IPS-15b (cell line): Measurements from ENCODE around the gene KLF4.

Experiments used
- H3K27me3 ChIP-seq: one replicate; pipeline ENCODE4 v1.6.1; 2013; ENCODE audit warnings: low read length; ENCODE audit not compliant: control insufficient read depth, insufficient read depth
- H3K36me3 ChIP-seq: one replicate; pipeline ENCODE4 v1.6.1; 2013; ENCODE audit warnings: low read length; ENCODE audit not compliant: control insufficient read depth, insufficient read depth
- H3K4me1 ChIP-seq: one replicate; pipeline ENCODE4 v1.6.1; 2013; ENCODE audit warnings: mild to moderate bottlenecking, low read length; ENCODE audit not compliant: control insufficient read depth, insufficient read depth
- H3K4me3 ChIP-seq: one replicate; pipeline ENCODE4 v1.5.1; 2013; ENCODE audit warnings: low read depth, low read length
- H3K9ac ChIP-seq: one replicate; pipeline ENCODE4 v1.6.1; 2013; ENCODE audit warnings: low read depth, mild to moderate bottlenecking, low read length
- H3K9me3 ChIP-seq: one replicate; pipeline ENCODE4 v1.6.1; 2013; ENCODE audit warnings: mild to moderate bottlenecking, low read length; ENCODE audit not compliant: control insufficient read depth, insufficient read depth

KLF4 gene

GRCh38 chr9:107485458-107486043, 4.0 kb downstream of the KLF4 start:
- H3K9me3 ChIP-seq, result no peaks in the 10 kb centered on the region
- H3K36me3 ChIP-seq, result peaks cover 20% of the 10 kb centered on the region
- H3K4me3 ChIP-seq, result peak overlapping the region; percentile 38
- peaks cover 5% of the 10 kb centered on the region for H3K4me1 ChIP-seq
- H3K27me3 ChIP-seq, result peaks cover 40% of the 10 kb centered on the region
- no peak overlapping the region for H3K9ac ChIP-seq

GRCh38 chr9:107484117-107484723, 5.3 kb downstream of the KLF4 start:
- Histone ChIP-seq H3K4me1 (peaks cover 5% of the 10 kb centered on the region), H3K9ac (no peak overlapping the region), H3K27me3 (peaks cover 36% of the 10 kb centered on the region), H3K4me3 (no peak overlapping the region), H3K36me3 (peaks cover 20% of the 10 kb centered on the region), H3K9me3 (no peaks in the 10 kb centered on the region)

- Histone ChIP-seq H3K4me1 (peaks cover 5% of the 10 kb centered on the region), H3K36me3 (peaks cover 20% of the 10 kb centered on the region), H3K27me3 (peaks cover 30% of the 10 kb centered on the region), H3K4me3 (no peak overlapping the region), H3K9ac (no peak overlapping the region), H3K9me3 (no peaks in the 10 kb centered on the region)
Measured at GRCh38 chr9:107483666-107484065, 5.9 kb downstream of the KLF4 start.

- no peak overlapping the region for H3K4me3 ChIP-seq
- H3K9me3 ChIP-seq, result no peaks in the 10 kb centered on the region
- H3K27me3 ChIP-seq, result peaks cover 5% of the 10 kb centered on the region
- no peak overlapping the region for H3K9ac ChIP-seq
- H3K4me1 ChIP-seq, result peaks cover 3% of the 10 kb centered on the region
- peaks cover 5% of the 10 kb centered on the region for H3K36me3 ChIP-seq
Measured at GRCh38 chr9:107481035-107481434, 8.5 kb downstream of the KLF4 start.

GRCh38 chr9:107480386-107480789, 9.2 kb downstream of the KLF4 start:
- no peak overlapping the region for H3K4me3 ChIP-seq
- no peaks in the 10 kb centered on the region for H3K4me1 ChIP-seq
- H3K9me3 ChIP-seq, result no peaks in the 10 kb centered on the region
- peaks cover 1% of the 10 kb centered on the region for H3K36me3 ChIP-seq
- no peak overlapping the region for H3K9ac ChIP-seq
- H3K27me3 ChIP-seq, result no peaks in the 10 kb centered on the region

- H3K9ac ChIP-seq, result no peak overlapping the region
- no peaks in the 10 kb centered on the region for H3K4me1 ChIP-seq
- H3K4me3 ChIP-seq, result no peak overlapping the region
- H3K27me3 ChIP-seq, result no peaks in the 10 kb centered on the region
- H3K9me3 ChIP-seq, result no peaks in the 10 kb centered on the region
- H3K36me3 ChIP-seq, result no peaks in the 10 kb centered on the region
Measured at GRCh38 chr9:107478805-107479204, 10.8 kb downstream of the KLF4 start.

GRCh38 chr9:107474124-107474523, 15.4 kb downstream of the KLF4 start:
- Histone ChIP-seq H3K9ac (no peak overlapping the region), H3K9me3 (no peaks in the 10 kb centered on the region), H3K4me3 (no peak overlapping the region), H3K36me3 (no peaks in the 10 kb centered on the region), H3K27me3 (no peaks in the 10 kb centered on the region), H3K4me1 (peaks cover 6% of the 10 kb centered on the region)

GRCh38 chr9:107472581-107473340, 16.8 kb downstream of the KLF4 start:
- H3K9ac ChIP-seq, result no peak overlapping the region
- H3K36me3 ChIP-seq, result no peaks in the 10 kb centered on the region
- H3K4me1 ChIP-seq, result peaks cover 6% of the 10 kb centered on the region
- no peaks in the 10 kb centered on the region for H3K9me3 ChIP-seq
- H3K27me3 ChIP-seq, result no peaks in the 10 kb centered on the region
- H3K4me3 ChIP-seq, result no peak overlapping the region

- no peaks in the 10 kb centered on the region for H3K36me3 ChIP-seq
- peaks cover 6% of the 10 kb centered on the region for H3K4me1 ChIP-seq
- no peak overlapping the region for H3K4me3 ChIP-seq
- no peaks in the 10 kb centered on the region for H3K9me3 ChIP-seq
- peaks cover 9% of the 10 kb centered on the region for H3K27me3 ChIP-seq
- H3K9ac ChIP-seq, result no peak overlapping the region
Measured at GRCh38 chr9:107471552-107471951, 18.0 kb downstream of the KLF4 start.

GRCh38 chr9:107467416-107467815, 22.2 kb downstream of the KLF4 start:
- peaks cover 20% of the 10 kb centered on the region for H3K27me3 ChIP-seq
- no peaks in the 10 kb centered on the region for H3K36me3 ChIP-seq
- H3K9me3 ChIP-seq, result no peaks in the 10 kb centered on the region
- no peak overlapping the region for H3K9ac ChIP-seq
- no peak overlapping the region for H3K4me3 ChIP-seq
- no peaks in the 10 kb centered on the region for H3K4me1 ChIP-seq

GRCh38 chr9:107466826-107467225, 22.7 kb downstream of the KLF4 start:
- Histone ChIP-seq H3K27me3 (peaks cover 20% of the 10 kb centered on the region), H3K9ac (no peak overlapping the region), H3K4me1 (no peaks in the 10 kb centered on the region), H3K36me3 (no peaks in the 10 kb centered on the region), H3K9me3 (no peaks in the 10 kb centered on the region), H3K4me3 (no peak overlapping the region)
